Body of pancreas (tissue), 4 donors: Measurements from ENCODE around the gene TRAPPC4. TPM values are rescaled to one million over a fixed set of nuclear protein-coding genes. Genes with fewer than 3 reads are reported as not detected.

Experiments used
- ATAC-seq: fragments of 150-250 bp; one replicate; pipeline ENCODE4 v1.9.1; 2016
- DNase-seq, 4 donors: peaks; one replicate each; pipeline ENCODE4 v3.0.0-alpha.2; 2019
- H3K27ac ChIP-seq, 4 donors: fragments of 200-600 bp; sonication (generic); 1 replicate in 3 of 4; 2 replicates in 1 of 4; pipeline versions ENCODE4 v1.5.1 to v1.6.1; 2016 to 2019; ENCODE audit warnings: mild to moderate bottlenecking in 1 of 4, mixed read lengths in 1 of 4, moderate library complexity in 1 of 4
- H3K27me3 ChIP-seq, 2 donors: fragments of 200-600 bp; sonication (generic); one replicate each; pipeline ENCODE4 v1.6.0; 2016; ENCODE audit warnings: mild to moderate bottlenecking in 1 of 2
- H3K36me3 ChIP-seq, 2 donors: fragments of 200-600 bp; sonication (generic); replicated peaks in 1 of 2; 2 replicates each; pipeline ENCODE4 v1.5.1; 2016; ENCODE audit warnings: low read depth in 2 of 2; ENCODE audit not compliant: insufficient read depth in 1 of 2
- H3K4me1 ChIP-seq: fragments of 200-600 bp; sonication (generic); one replicate; pipeline ENCODE4 v1.6.0; 2016
- H3K4me3 ChIP-seq, 2 donors: fragments of 200-600 bp; sonication (generic); 1 replicate in 1 of 2; 2 replicates in 1 of 2; pipeline ENCODE4 v1.5.1; 2016 to 2019
- H3K9me3 ChIP-seq, 3 donors: fragments of 200-600 bp; sonication (generic); 1 replicate in 2 of 3; 2 replicates in 1 of 3; pipeline ENCODE4 v1.5.1; 2016
- POLR2A ChIP-seq, 3 donors: fragments of 450-650 bp; IDR thresholded peaks; one replicate each; pipeline ENCODE4 v1.6.1; 2016; ENCODE audit warnings: antibody characterized with exemption in 3 of 3, mild to moderate bottlenecking in 2 of 3
- WGBS, 2 donors: methylation state at CpG; one replicate each; pipeline ENCODE4 v1.1.5; 2017; 5-methylcytosine and 5-hydroxymethylcytosine counted together
- intact Hi-C: fragments of 100-400 bp; cut with DNase I; formaldehyde crosslinking; loops from one replicate; pipeline ENCODE4 v1.15.1; 2023
- total RNA-seq, 2 donors: library from RNA; depleted of rRNA; stranded (reverse); fragments of >200 nt; gene quantifications; one replicate each; pipeline ENCODE4 v1.1.0, GENCODE V29; 2016
- TF ChIP-seq, protein P1 (sequence below), 7 experiments: fragments of 450-650 bp in 4 of 7; fragments of 200-600 bp in 3 of 7; sonication (generic) in 3 of 7; IDR thresholded peaks; one replicate each; pipeline ENCODE4 v1.5.1; 2016 to 2019; ENCODE audit warnings: antibody characterized with exemption in 7 of 7

The TRAPPC4 gene
- total RNA-seq, 2 donors from 2014 or later: 26.2 to 39.9 TPM

- 75 to 87% methylated on average over 7 of the region's 7 CpGs for WGBS, 2 donors
- ATAC-seq: no peak
- Histone ChIP-seq H3K4me3 (no peak overlapping the region), H3K27ac (no peak overlapping the region), H3K27me3 (no peaks in the 10 kb centered on the region), H3K4me1 (peaks cover 3% of the 10 kb centered on the region), H3K9me3 (no peaks in the 10 kb centered on the region), H3K36me3 (peaks cover 15 to 69% of the 10 kb centered on the region in 2 donors)
- intact Hi-C loops: no loop called here
- TF ChIP-seq POLR2A (IDR thresholded peaks at IDR 0.05): no peak
- TF ChIP-seq, protein P1, sequence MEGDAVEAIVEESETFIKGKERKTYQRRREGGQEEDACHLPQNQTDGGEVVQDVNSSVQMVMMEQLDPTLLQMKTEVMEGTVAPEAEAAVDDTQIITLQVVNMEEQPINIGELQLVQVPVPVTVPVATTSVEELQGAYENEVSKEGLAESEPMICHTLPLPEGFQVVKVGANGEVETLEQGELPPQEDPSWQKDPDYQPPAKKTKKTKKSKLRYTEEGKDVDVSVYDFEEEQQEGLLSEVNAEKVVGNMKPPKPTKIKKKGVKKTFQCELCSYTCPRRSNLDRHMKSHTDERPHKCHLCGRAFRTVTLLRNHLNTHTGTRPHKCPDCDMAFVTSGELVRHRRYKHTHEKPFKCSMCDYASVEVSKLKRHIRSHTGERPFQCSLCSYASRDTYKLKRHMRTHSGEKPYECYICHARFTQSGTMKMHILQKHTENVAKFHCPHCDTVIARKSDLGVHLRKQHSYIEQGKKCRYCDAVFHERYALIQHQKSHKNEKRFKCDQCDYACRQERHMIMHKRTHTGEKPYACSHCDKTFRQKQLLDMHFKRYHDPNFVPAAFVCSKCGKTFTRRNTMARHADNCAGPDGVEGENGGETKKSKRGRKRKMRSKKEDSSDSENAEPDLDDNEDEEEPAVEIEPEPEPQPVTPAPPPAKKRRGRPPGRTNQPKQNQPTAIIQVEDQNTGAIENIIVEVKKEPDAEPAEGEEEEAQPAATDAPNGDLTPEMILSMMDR (IDR thresholded peaks at IDR 0.05): no peak
- DNase-seq: no peak
Observed at GRCh38 chr11:119049081-119049480, 30.5 kb downstream of the TRAPPC4 start.

GRCh38 chr11:119051440-119052162 lies 33.0 kb downstream of the TRAPPC4 start:
- no peak for DNase-seq
- H3K27ac ChIP-seq: no peak overlapping the region
- intact Hi-C loops: no loop called here
- TF ChIP-seq, protein P1 (IDR thresholded peaks at IDR 0.05): no peak
- TF ChIP-seq POLR2A (IDR thresholded peaks at IDR 0.05): no peak
- ATAC-seq: no peak
- peaks cover 15 to 58% of the 10 kb centered on the region in 2 donors for H3K36me3 ChIP-seq
- H3K4me3 ChIP-seq: no peak overlapping the region
- no peaks in the 10 kb centered on the region for H3K27me3 ChIP-seq
- WGBS, 2 donors: 79% methylated on average over 17 of the region's 17 CpGs
- peaks cover 27% of the 10 kb centered on the region for H3K4me1 ChIP-seq
- H3K9me3 ChIP-seq: no peaks in the 10 kb centered on the region

- 81 to 88% methylated on average over 17 to 23 of the region's 23 CpGs for WGBS, 2 donors
- TF ChIP-seq, protein P1 (IDR thresholded peaks at IDR 0.05): no peak
- intact Hi-C loops: no loop called here
Observed at GRCh38 chr11:119052163-119052814, 33.7 kb downstream of the TRAPPC4 start.

DNA sequence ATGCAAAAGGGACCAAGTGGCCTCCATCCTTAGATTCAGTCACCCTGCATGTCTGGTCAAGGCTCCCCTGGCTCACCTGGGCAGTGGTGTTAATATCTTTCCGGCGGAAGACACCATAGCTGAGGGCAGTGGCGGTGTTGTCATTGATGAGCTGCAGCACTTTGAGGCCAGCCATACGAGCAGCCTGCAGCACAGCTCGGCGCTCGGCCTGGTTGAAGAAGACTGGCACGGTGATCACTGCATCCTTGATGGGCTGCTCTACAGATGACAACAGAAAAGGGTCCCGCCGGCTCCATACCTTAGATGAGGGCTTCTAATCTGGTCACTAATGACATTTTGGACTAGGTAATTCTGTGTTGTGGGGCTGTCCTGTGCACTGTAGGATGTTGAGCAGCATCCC lies 35.9 kb downstream of the TRAPPC4 start:
- H3K4me1 ChIP-seq: peaks cover 36% of the 10 kb centered on the region
- ATAC-seq: no peak
- TF ChIP-seq, protein P1 (IDR thresholded peaks at IDR 0.05): no peak
- TF ChIP-seq POLR2A (IDR thresholded peaks at IDR 0.05): no peak
- intact Hi-C loops: no loop called here
- no peak for DNase-seq
- H3K36me3 ChIP-seq: peaks cover 7 to 34% of the 10 kb centered on the region in 2 donors
- no peak overlapping the region for H3K27ac ChIP-seq
- H3K4me3 ChIP-seq: no peak overlapping the region
- WGBS, 2 donors: 65 to 77% methylated on average over 5 to 10 of the region's 10 CpGs
- no peaks in the 10 kb centered on the region for H3K27me3 ChIP-seq
- no peaks in the 10 kb centered on the region for H3K9me3 ChIP-seq

More at GRCh38 chr11:119052163-119052814, 33.7 kb downstream of the TRAPPC4 start:
- Histone ChIP-seq H3K27ac (no peak overlapping the region), H3K4me1 (peaks cover 27% of the 10 kb centered on the region), H3K27me3 (no peaks in the 10 kb centered on the region), H3K4me3 (no peak overlapping the region), H3K36me3 (peaks cover 15 to 54% of the 10 kb centered on the region in 2 donors), H3K9me3 (no peaks in the 10 kb centered on the region)
- ATAC-seq (no peak), DNase-seq (no peak)
